ENCODE measurements around the gene ZDHHC24. TPM values are rescaled to one million over a fixed set of nuclear protein-coding genes. Genes with fewer than 3 reads are reported as not detected.
"Not testable (repeated sequence)": the region's sequence is repeated elsewhere in the genome, so short reads cannot be mapped to it uniquely, and the experiment has no call there.

ZDHHC24 gene
- total RNA-seq, 1 experiment from 2014 or later: 29.5 TPM

- ATAC-seq; CTCF ChIA-PET; H3K27ac ChIP-seq (ENCODE audit: low read length); in situ Hi-C loops (cut with HindIII; ENCODE audit: low pct_unique_long_range_greater_than_20kb, low sequenced_read_pairs); H3K9me3 ChIP-seq (ENCODE audit: control insufficient read depth, insufficient read depth, low read depth, low read length); H3K27me3 ChIP-seq (ENCODE audit: control insufficient read depth, insufficient read depth, low read length); H3K36me3 ChIP-seq (ENCODE audit: control insufficient read depth, insufficient read depth, low read length); H3K4me1 ChIP-seq (ENCODE audit: control insufficient read depth, insufficient read depth, low read length); intact Hi-C loops (cut with micrococcal nuclease; ENCODE audit: unreplicated experiment); POLR2A ChIA-PET; DNase-seq (ENCODE audit: low read depth, low spot score); H3K4me3 ChIP-seq (ENCODE audit: low read depth in 2 of 2, low read length in 2 of 2); BruUV-seq (replicated peaks): not testable (repeated sequence)
Measured at GRCh38 chr11:66585447-66585846, 39.6 kb upstream of the ZDHHC24 start.

DNA sequence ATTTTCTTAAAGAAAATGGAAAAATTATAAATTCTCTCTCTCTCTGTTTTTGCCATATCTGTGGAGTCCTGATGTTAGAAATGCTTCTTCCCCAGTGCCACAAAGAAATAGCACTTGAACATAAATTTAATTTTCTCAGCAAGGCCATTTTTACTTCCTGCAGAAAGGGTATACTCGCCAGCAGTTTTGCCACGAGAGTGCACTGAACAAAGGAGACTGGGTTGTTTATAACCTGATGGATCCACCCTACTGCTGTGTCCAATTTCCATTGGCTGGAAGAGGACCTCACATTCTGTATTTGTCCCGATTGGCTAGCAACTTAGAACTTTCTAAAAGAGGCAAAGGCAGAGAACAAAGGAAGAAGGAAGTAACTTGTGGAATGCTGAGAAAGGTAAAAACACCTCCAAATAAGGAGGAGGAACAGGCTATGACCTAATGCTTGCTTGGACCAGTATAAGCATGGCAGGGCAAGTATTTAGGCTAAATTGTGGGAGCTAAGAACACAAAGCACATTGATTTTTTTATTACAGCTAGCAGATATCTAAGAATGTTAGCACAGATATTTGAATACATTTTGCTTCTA, 36.8 kb upstream of the ZDHHC24 start:
- intact Hi-C loops (cut with micrococcal nuclease; ENCODE audit: unreplicated experiment); H3K27me3 ChIP-seq (ENCODE audit: control insufficient read depth, insufficient read depth, low read length); ATAC-seq; in situ Hi-C loops (cut with HindIII; ENCODE audit: low pct_unique_long_range_greater_than_20kb, low sequenced_read_pairs); POLR2A ChIA-PET; H3K9me3 ChIP-seq (ENCODE audit: control insufficient read depth, insufficient read depth, low read depth, low read length); DNase-seq (ENCODE audit: low read depth, low spot score); H3K36me3 ChIP-seq (ENCODE audit: control insufficient read depth, insufficient read depth, low read length); H3K4me1 ChIP-seq (ENCODE audit: control insufficient read depth, insufficient read depth, low read length); CTCF ChIA-PET; H3K27ac ChIP-seq (ENCODE audit: low read length); BruUV-seq (replicated peaks); H3K4me3 ChIP-seq (ENCODE audit: low read depth in 2 of 2, low read length in 2 of 2): not testable (repeated sequence)

DNA sequence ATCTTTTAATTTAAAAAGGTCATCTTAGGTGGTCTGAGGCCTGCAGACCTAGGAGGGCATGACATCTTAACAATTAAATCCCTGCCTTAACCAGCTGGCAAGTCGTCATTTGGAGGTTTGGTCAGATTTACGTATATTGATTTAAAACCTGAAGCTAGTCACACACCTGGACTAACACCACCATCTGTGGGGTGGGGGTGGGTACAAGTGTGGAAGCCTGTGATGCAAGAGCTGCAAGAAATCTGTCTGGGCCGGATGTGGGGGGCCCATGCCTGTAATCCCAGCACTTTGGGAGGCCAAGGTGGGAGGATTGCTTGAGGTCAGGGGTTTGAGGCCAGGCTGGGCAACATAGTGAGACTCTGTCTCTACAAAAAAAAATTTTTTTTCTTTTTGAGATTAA, 35.4 kb upstream of the ZDHHC24 start:
- in situ Hi-C loops (cut with HindIII; ENCODE audit: low pct_unique_long_range_greater_than_20kb, low sequenced_read_pairs) (no loop called here), intact Hi-C loops (cut with micrococcal nuclease; ENCODE audit: unreplicated experiment) (no loop called here)
- ChIA-PET CTCF (interaction anchor here (0.6 kb wide), 1 partner anchor 28 kb away, joined by 3 read pairs; no protein-coding TSS in a partner anchor), POLR2A (no interaction called here)
- H3K27ac ChIP-seq (ENCODE audit: low read length): no peak overlapping the region
- H3K36me3 ChIP-seq (ENCODE audit: control insufficient read depth, insufficient read depth, low read length): no peaks in the 10 kb centered on the region
- ATAC-seq: no peak
- H3K27me3 ChIP-seq (ENCODE audit: control insufficient read depth, insufficient read depth, low read length): no peaks in the 10 kb centered on the region
- BruUV-seq (replicated peaks): no TSS peak
- no peak for TF ChIP-seq SIN3A (IDR thresholded peaks at IDR 0.05; ENCODE audit: borderline replicate concordance, insufficient read depth, low read depth, low read length)
- no peak for TF ChIP-seq CTCF (IDR thresholded peaks at IDR 0.05)
- no peak for TF ChIP-seq POLR2AphosphoS5 (IDR thresholded peaks at IDR 0.05; ENCODE audit: low read depth, low read length)
- TF ChIP-seq TCF7L2 (IDR thresholded peaks at IDR 0.05; ENCODE audit: low read depth, low read length): no peak
- no peak for TF ChIP-seq REST (IDR thresholded peaks at IDR 0.05; ENCODE audit: insufficient read depth in 1 of 2, low read depth in 2 of 2, low read length in 1 of 2)
- no peak for DNase-seq (ENCODE audit: low read depth, low spot score)
- no peak overlapping the region for H3K4me3 ChIP-seq (ENCODE audit: low read depth in 2 of 2, low read length in 2 of 2)
- H3K4me1 ChIP-seq (ENCODE audit: control insufficient read depth, insufficient read depth, low read length): no peaks in the 10 kb centered on the region
- peaks cover 3% of the 10 kb centered on the region; the same call in 1 of the 2 replicates for H3K9me3 ChIP-seq (ENCODE audit: control insufficient read depth, insufficient read depth, low read depth, low read length)

Data from Panc1 (cell line).